Superior temporal gyrus (tissue), 1 donor: ENCODE data around the gene SGO2.

Experiments used
- DNase-seq: peaks from one replicate; pipeline ENCODE4 v3.0.0-alpha.2; 2016; ENCODE audit errors: extremely low spot score

Gene SGO2

GRCh38 chr2:200525882-200526651, at the start of gene SGO2:
TSS of gene SGO2 (plus strand) at chr2:200526207. CDS start at chr2:200532976, 6,769 bp downstream.
- peak; percentile 97 for DNase-seq

DNA sequence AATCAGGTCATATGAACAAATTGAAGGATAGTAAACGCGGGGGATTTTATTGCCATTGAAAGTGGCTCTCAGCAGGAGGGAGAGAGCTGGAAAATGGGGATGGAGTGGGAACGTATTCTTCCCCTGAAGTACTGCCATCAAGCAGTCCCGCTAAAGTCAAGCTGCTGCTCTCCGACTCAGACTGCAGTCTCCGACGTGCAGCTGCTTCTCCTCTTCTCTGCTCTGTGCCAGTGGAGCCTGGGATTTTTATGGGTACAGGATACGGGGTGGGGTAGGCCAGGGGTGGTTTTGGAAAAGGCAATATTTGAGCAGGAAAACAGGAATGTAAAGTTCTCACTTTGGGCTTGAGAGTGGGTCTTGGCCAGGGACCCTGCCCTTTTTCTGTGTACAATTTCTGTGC, 49.2 kb upstream of the SGO2 start:
- no peak for DNase-seq

- DNase-seq = peak; percentile 75
Observed at GRCh38 chr2:200477667-200478131, 48.3 kb upstream of the SGO2 start.

GRCh38 chr2:200479692-200480265, 46.2 kb upstream of the SGO2 start:
- DNase-seq = no peak

DNA sequence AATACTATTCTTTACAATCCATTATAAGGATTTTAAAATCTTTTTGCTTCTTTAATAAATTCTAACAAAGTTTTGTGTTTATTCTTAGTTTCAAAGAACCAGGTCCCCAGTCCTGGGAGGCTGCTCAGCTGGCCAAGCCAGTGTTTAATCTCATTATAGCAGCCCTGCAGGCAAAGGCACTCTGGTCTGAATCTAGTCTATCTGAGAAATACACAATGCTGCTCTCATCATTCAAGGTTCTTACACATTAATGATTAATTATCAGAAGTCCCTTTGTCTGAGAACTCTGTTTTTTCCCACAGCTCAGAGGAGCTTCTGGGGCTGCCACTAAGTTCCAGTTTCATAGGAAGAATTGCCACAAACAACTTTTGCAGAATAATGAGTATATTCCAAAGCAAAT, 43.8 kb upstream of the SGO2 start:
- no peak for DNase-seq

- no peak for DNase-seq
Observed at GRCh38 chr2:200483729-200484198, 42.2 kb upstream of the SGO2 start.

GRCh38 chr2:200484934-200485333, 41.1 kb upstream of the SGO2 start:
- no peak for DNase-seq

DNA sequence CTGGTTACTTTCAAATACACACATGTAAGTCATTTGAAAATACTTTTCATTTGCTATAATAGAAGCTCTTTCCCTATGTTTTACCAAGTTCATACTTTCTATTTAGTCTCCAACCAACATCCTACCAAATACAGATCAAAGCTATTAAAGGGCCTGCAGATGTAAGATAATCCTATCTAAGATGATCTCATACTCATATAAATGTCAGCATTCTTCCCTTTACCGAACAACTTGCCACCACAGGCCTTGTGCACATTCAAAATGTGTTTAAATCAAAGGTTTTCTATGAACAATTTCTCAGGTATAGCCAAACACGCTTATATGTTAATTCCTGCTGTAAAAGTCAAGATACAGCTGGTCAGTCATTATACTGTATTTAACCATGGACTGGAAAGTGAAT, 39.5 kb upstream of the SGO2 start:
- no peak for DNase-seq

- no peak for DNase-seq
Observed at GRCh38 chr2:200488169-200488568, 37.8 kb upstream of the SGO2 start.

DNA sequence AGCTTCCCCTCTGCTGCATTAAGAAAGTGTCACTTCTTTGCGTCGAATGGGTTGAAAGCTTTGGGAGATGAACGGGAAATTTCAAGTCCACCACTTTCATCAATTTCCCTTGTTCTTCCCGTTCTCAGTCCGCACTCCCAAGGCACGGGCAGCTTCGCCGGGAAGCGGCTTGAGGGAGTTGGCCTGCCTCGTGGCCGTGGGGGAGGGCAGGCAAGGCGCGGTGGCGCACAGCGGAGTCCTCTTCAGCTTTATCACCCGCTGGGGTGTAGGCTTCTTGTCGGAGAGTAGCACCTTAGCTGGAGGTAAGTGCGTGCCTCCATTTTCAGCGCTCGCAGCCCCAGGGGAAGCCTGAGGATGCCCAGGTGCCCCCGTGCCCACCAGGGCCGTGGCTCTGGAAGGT, 36.0 kb upstream of the SGO2 start:
- no peak for DNase-seq

DNA sequence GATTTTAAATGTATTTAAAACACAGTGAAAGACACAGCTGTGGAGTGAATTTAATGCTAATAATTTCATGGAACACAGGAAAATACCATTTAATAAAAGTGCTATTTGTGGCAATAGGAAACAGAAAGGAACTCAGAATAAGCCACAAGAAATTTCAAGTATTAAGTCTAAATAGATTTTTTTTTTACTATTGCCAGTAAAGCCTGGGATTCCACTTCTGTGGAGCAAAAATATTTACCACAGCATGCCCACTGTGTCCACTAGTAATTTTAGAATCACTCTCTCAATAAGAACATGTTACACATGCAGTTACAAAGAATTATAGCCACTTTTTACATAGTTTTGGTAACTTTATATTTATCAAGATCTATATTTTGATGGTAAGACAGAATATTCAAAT, 33.4 kb upstream of the SGO2 start:
- no peak for DNase-seq

DNA sequence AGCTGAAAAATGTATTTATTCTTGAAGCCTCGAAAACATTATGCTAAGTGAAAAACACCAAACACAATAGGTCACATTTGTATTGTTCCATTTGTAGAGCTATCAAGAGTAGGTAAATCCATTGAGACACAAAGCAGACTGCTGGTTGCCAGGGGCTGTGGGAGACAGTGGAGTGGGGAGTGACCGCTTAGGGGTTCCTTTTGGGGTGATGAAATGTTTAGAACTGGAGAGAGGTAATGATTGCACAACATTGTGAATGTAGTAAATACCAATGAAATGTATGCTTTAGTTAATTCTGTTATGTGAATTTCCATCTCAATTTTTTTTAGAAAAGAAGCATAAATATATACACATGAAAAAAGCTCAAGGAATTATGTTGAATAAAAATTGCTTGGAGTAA, 32.0 kb upstream of the SGO2 start:
- no peak for DNase-seq

GRCh38 chr2:200496696-200497095, 29.3 kb upstream of the SGO2 start:
- DNase-seq = no peak

- DNase-seq = no peak
Observed at GRCh38 chr2:200498402-200499162, 27.4 kb upstream of the SGO2 start.

DNA sequence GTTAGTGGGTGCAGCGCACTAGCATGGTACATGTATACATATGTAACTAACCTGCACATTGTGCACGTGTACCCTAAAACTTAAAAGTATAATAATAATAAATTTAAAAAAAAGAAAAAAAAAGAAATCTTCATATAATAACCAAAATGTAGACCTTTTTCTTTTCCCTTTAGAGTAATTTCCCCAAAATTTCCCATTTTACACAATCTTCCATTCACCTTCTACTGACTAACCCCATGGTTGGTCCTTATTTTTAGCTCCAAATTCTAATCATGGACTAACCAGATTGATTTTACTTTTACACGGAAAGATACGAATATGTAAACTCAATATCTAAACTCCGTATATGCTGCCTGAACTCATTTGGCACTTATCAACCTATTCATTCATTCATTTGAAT, 23.8 kb upstream of the SGO2 start:
- no peak for DNase-seq

DNA sequence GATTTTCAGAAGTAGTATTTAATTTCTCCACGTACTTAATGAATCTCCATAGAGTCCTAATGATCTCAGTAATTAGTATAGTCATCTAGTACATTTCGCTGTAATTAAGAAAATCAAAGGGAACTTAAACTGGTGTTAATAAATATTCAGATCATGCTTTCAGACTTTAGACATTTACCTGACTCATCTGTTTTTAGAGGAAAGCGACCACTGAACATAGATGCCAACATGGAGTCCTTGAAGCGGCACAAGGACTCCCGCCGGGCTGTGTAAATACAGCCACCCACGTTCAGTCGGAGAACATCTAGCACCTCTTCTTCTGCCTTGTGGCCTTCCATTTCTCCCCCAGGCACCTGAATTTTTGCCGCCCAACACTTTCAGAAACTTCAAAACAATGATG, 19.3 kb upstream of the SGO2 start:
- no peak for DNase-seq

DNA sequence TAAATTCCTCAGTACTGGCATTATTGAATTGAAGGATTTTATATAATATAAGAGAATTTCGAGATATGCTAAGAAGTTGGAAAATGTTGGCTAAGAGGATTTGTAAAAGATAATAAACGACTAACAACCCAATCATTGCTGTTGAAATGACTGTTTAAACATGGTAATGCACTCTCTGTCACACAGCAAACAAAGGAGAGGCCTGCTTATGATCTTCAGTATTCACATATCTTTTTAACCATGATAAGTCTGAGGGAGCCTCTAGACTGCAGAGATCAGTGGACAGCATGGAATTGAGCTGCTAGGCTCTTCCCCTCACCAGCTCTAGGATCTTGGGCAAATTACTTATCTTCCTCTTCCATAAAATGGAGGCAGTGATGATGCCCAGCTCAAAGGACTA, 18.8 kb upstream of the SGO2 start:
- no peak for DNase-seq

DNA sequence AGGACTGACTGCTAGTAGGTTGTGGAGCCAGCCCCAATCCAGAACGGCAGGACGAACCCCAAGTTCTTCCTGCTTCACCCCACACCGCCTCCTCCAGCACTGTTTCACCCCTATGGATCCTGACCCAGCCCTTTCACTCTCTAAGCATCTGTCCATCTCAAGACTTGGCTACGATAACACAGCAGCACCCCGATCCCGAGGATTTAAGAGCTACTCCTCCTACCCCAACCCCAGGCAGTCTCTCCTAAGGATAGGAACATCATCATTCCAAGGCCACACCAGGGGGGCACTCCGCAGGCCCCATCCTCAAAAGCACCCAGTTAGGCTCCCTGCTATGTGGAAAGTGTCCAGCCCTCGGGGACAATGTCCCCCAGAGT, 16.8 kb upstream of the SGO2 start:
- DNase-seq = peak; percentile 17

DNA sequence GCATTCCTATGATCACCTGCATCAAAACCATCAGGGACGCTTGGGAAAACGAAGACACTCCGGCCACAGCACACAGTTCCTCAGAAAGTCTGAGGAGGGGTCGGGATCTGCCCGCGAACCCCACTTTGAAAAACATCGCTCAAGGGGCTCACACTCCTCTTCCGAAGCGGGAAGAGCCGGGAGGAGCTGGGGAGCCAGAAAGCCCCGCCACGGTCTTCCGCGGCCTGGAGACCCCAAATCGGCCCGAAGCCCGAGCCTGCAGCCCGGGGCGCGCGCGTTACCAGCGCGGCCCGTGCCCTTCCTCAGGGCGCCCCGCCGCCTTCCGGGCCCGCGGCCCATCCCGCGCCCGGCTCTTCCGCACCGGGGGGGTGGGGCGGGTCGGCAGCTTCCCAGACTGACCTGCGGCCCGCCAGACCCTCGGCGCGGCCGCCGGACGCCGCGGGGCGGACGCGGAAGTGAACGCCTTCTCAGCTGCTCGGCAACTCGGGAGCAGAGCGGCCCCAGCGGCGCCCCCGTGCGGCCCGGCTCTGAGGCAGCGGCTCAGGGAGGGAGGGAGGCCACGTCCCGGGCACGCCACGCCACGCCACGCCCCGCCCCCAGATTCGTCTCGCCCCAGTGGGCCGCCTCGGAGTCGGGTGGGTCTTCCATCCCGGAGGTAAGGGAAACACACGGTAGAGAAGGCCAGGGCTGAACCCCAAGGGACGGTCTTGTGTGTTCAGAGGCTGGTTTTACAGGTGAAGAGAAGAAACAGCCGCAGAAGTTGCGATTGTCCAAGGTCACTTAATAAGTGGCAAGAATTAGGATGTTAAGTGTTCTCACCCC, 16.2 kb upstream of the SGO2 start, which contains the start of gene KCTD18:
KCTD18 (minus strand) TSS at position 457 of the 822 bp plus-strand sequence. CDS start 3,052 bp downstream, outside the sequence.
- DNase-seq = peak; percentile 86

DNA sequence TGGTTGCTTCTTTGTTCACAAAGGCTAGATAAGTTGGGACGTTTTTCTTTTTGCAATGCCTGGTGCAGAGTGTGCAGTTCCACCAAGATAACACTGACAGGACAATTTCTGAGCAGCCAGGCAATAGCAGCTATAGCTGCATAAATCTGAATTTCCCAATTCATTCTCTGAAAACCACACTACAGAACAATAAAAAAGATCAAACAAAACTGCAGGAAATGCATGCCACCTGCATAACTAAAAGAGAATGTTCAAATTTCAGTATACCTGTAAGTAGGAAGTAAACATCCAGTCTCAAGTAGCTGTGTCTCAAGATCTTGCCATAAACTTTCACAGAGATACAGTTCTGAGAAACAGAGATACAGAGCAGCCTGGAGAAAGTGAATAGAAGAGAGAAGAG, 10.9 kb upstream of the SGO2 start:
- DNase-seq = no peak

GRCh38 chr2:200523158-200523557, 2.8 kb upstream of the SGO2 start:
- DNase-seq = no peak

DNA sequence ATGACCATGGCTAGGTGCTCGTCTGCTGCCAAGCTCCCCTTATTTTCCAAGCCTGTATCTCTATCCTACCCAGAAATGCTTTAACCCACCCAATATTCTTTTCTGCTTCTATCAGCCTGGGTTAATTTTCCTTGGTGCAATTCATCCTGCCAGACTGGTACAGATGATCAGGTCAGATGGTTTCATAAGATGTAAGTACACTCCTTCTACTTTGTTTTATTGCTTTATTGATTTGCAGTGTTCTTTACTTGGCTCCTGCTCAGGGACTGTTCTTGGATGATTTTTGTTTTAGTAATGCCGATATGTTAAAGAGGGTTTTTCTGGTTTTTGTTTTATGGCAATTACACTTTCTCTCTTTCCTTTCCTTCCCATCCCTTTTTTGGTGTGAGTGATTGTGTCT, 2.4 kb upstream of the SGO2 start:
- DNase-seq = no peak
